Lower lobe of right lung (tissue), 2 donors: ENCODE data around the gene SLC2A1. TPM values are rescaled to one million over a fixed set of nuclear protein-coding genes. Genes with fewer than 3 reads are reported as not detected.

Experiments used
- ATAC-seq, 2 donors: fragments of 200-7000 bp; cut with Tn5 transposase; one replicate each; pipeline ENCODE4 v1.9.1; 2020 to 2022; ENCODE audit warnings: mild to moderate bottlenecking in 2 of 2, moderate library complexity in 2 of 2
- DNase-seq: peaks from one replicate; pipeline ENCODE4 v3.0.0-alpha.2; 2020
- H3K27ac ChIP-seq: fragments of 200-600 bp; one replicate; pipeline ENCODE4 v1.8.0; 2022
- H3K27me3 ChIP-seq: fragments of 200-600 bp; one replicate; pipeline ENCODE4 v1.8.0; 2022; ENCODE audit warnings: low read depth
- H3K36me3 ChIP-seq: fragments of 200-600 bp; one replicate; pipeline ENCODE4 v1.8.0; 2022; ENCODE audit warnings: mild to moderate bottlenecking
- H3K4me1 ChIP-seq: fragments of 200-600 bp; one replicate; pipeline ENCODE4 v1.8.0; 2022
- H3K4me3 ChIP-seq: fragments of 200-600 bp; one replicate; pipeline ENCODE4 v1.8.0; 2022; ENCODE audit warnings: mild to moderate bottlenecking
- H3K9me3 ChIP-seq: fragments of 200-600 bp; one replicate; pipeline ENCODE4 v1.8.0; 2022
- intact Hi-C: fragments of 100-400 bp; cut with DNase I; formaldehyde crosslinking; loops from one replicate; pipeline ENCODE4 v1.11.0; 2022
- total RNA-seq: library from RNA; stranded (reverse); fragmentation: NEBNext Ultra II Directional; extraction: Animal tissue kit (Norgen Biotek cat#: 25700); gene quantifications from one replicate; pipeline ENCODE4 v1.2.1, GENCODE V29; 2021
- TF ChIP-seq, protein P1 (sequence below): fragments of 200-600 bp; IDR thresholded peaks from one replicate; pipeline ENCODE4 v1.8.0; 2022; ENCODE audit warnings: antibody characterized with exemption, mild to moderate bottlenecking
- donor health status: DM: no; HTN: yes; CAD: no; lungs with severe emphysema.

The SLC2A1 gene
- total RNA-seq, 1 donor from 2014 or later = 10.6 TPM

DNA sequence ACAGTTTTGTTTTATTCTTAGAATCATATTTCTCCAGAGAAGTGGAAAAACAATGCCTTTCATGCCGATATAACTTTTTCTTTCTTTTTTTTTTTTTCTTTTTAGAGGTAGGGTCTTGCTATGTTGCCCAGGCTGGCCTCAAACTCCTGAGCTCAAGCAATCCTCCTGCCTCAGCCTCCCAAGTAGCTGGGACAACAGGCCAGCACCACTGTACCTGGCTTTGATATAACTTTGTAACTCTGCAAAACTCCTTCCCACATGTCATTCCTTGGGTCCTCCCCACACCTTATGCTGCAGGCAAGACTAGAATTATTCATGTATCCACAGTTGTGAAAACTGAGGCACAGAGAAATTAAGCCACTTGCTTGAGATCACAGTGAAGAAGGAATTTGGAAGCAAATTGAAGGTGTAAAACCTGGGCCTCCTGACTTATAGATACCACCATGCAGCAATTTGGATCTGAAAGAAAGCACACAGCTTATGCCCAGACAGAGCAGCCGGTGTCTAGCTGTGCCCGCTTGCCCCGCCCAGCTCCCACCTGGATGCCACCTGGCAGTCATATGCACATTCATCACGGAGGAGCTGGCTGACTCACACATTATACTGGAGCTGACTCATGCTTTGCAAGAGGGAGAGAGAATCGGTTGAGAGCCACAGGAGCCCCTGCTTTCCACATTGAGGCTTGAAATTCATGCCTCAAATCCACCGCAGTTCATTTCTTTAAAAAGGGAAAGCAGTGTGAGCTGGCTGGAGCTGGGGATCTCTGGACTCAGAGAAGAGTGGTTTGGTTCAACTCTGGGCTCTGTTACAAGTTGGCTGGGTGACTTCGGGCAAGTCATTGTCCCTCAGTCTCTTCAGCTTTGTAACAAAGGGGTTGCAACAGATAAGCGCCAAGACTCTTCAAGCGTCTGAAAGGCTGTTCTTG is 8.3 kb upstream of the SLC2A1 start:
- H3K4me1 ChIP-seq = peaks cover 5% of the 10 kb centered on the region
- peak; percentile 55 to 60 for ATAC-seq
- H3K27ac ChIP-seq = no peak overlapping the region
- no peak for DNase-seq
- no peak overlapping the region for H3K4me3 ChIP-seq
- intact Hi-C loops = no loop called here
- peaks cover 13% of the 10 kb centered on the region for H3K27me3 ChIP-seq
- no peaks in the 10 kb centered on the region for H3K36me3 ChIP-seq
- TF ChIP-seq, protein P1, sequence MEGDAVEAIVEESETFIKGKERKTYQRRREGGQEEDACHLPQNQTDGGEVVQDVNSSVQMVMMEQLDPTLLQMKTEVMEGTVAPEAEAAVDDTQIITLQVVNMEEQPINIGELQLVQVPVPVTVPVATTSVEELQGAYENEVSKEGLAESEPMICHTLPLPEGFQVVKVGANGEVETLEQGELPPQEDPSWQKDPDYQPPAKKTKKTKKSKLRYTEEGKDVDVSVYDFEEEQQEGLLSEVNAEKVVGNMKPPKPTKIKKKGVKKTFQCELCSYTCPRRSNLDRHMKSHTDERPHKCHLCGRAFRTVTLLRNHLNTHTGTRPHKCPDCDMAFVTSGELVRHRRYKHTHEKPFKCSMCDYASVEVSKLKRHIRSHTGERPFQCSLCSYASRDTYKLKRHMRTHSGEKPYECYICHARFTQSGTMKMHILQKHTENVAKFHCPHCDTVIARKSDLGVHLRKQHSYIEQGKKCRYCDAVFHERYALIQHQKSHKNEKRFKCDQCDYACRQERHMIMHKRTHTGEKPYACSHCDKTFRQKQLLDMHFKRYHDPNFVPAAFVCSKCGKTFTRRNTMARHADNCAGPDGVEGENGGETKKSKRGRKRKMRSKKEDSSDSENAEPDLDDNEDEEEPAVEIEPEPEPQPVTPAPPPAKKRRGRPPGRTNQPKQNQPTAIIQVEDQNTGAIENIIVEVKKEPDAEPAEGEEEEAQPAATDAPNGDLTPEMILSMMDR = no peak
- H3K9me3 ChIP-seq = no peaks in the 10 kb centered on the region

DNA sequence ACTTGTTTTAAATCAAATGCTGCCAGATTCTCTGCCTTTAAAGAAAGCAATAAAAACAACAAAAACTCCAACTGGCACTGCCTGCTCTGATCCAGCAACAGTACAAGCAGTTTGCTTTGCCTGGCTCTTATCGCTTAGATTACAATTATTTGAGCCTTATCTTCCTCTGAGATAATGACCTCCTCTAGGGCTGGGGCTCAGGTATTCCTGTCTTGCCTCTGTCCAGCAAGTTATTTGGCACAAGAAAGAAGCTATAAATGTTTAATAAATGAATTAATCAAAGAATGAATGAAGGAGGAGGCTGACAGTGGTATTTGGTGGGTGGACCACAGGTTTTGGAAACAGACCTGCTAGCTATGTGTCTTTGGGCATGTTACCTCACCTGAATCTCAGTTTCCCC is 6.7 kb upstream of the SLC2A1 start:
- Histone ChIP-seq H3K4me3 (no peak overlapping the region), H3K36me3 (no peaks in the 10 kb centered on the region), H3K4me1 (peaks cover 5% of the 10 kb centered on the region), H3K27me3 (peaks cover 23% of the 10 kb centered on the region), H3K27ac (no peak overlapping the region), H3K9me3 (no peaks in the 10 kb centered on the region)
- intact Hi-C loops = no loop called here
- ATAC-seq (no peak), DNase-seq (no peak)
- TF ChIP-seq, protein P1 = no peak

DNA sequence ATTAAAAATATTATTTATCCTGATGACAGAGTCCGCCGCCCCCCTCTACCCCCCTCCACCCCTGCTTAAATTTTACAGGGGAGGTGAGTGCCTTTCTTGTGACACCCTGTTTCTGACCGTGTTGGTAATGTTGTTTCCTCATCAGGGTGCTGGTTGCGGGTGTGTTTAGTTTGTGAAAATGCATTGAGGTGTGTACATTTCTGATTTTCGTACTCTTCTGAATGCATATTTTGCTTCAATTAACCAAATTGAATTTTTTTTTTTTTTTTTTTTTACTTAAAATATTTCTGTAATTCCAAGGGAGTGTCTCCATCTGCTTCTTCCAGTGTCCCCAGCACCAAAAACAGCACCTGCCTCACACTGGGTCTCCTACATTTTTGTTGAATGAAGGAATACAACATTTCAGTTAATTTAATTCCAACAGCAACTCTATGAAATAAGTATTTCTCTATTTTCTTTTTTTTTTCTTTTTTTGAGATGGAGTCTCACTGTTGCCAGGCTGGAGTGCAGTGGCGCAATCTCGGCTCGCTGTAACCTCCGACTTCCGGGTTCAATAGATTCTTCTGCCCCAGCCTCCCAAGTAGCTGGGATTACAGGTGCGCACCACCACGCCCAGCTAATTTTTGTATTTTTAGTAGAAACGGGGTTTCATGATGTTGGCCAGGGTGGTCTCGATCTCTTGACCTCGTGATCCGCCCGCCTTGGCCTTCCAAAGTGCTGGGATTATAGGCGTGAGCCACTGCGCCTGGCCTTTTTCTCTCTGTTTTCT is 5.6 kb upstream of the SLC2A1 start:
- no peak overlapping the region for H3K27ac ChIP-seq
- peaks cover 12% of the 10 kb centered on the region for H3K4me1 ChIP-seq
- H3K4me3 ChIP-seq = no peak overlapping the region
- intact Hi-C loops = no loop called here
- TF ChIP-seq, protein P1 = no peak
- DNase-seq (no peak), ATAC-seq (no peak)
- peaks cover 33% of the 10 kb centered on the region for H3K27me3 ChIP-seq
- H3K36me3 ChIP-seq = no peaks in the 10 kb centered on the region
- no peaks in the 10 kb centered on the region for H3K9me3 ChIP-seq

DNA sequence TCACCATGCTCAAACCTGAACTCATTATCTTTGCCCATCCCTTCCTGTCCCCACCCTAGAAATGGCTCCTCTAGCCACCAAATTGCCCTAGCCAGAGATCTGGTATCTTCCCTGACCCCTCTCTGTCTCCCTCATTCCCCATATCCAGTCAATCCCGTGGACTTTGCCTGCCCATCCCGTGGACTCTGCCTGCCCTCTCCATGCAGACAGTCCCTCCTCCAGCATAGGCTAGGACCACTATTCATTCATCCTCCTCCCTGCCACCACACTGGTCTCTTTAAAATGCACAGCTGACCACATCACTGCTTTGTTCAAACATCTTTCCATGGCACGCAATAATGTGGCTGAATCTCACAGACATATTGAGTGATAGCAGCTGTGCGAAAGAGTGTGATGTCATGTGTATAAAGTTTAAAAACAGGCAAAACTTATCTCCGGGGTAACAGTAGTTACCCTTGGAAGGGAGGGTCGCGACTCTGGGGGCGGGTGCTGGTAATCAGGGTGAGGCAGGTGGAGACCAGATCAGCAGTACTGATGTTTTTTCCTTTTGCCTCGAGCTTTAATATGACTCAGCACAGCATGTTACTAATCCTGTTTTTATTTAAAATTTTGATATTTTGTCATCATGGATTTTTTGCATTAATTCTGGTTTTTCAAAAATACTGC is 4.8 kb upstream of the SLC2A1 start:
- no peak for DNase-seq
- TF ChIP-seq, protein P1 = no peak
- intact Hi-C loops = no loop called here
- Histone ChIP-seq H3K4me1 (peaks cover 17% of the 10 kb centered on the region), H3K27me3 (peaks cover 34% of the 10 kb centered on the region), H3K27ac (no peak overlapping the region), H3K4me3 (no peak overlapping the region), H3K36me3 (no peaks in the 10 kb centered on the region), H3K9me3 (no peaks in the 10 kb centered on the region)
- no peak for ATAC-seq

DNA sequence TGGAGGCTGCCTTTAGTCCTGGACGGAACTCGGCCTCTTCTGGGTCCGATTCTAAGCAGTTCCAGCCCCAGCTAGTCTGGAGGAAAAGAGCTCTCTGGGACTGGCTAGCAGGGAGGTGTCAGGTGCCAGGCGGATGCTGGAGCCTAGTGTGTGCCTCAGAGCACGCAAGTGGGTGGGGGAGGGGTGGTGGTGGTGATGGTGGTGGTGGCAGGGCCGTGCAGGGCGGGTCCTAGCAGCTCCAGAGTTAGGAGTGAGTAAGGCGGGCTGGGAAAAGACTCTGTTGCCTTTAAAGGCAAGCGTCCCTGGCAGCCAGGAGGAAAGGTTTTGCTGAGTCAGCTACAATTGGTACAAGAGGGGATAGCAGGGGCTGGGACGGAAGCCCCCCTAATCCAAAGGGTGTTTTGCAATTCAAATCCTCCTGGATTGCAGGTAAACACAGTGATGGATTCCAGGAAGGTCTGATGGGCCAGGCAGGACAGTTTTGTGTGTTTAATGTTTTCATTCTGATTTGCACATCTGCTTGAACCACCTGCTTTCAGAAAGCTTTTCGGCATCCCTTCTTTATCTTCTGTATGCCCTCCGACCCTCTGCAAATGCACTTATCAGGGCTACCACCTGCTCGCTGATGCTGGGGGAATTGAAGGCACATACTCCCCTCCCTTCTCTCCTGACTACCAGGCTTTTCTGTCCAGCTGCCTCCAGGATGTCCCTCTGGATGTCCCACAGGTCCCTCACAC is 4.1 kb upstream of the SLC2A1 start:
- DNase-seq = no peak
- H3K9me3 ChIP-seq = no peaks in the 10 kb centered on the region
- H3K4me1 ChIP-seq = peaks cover 18% of the 10 kb centered on the region
- H3K36me3 ChIP-seq = no peaks in the 10 kb centered on the region
- no peak for ATAC-seq
- intact Hi-C loops = no loop called here
- H3K4me3 ChIP-seq = no peak overlapping the region
- TF ChIP-seq, protein P1 = no peak
- H3K27ac ChIP-seq = peak overlapping the region; percentile 41
- peaks cover 34% of the 10 kb centered on the region for H3K27me3 ChIP-seq
